ENCODE results near the gene CDK11B.

Gene CDK11B

DNA sequence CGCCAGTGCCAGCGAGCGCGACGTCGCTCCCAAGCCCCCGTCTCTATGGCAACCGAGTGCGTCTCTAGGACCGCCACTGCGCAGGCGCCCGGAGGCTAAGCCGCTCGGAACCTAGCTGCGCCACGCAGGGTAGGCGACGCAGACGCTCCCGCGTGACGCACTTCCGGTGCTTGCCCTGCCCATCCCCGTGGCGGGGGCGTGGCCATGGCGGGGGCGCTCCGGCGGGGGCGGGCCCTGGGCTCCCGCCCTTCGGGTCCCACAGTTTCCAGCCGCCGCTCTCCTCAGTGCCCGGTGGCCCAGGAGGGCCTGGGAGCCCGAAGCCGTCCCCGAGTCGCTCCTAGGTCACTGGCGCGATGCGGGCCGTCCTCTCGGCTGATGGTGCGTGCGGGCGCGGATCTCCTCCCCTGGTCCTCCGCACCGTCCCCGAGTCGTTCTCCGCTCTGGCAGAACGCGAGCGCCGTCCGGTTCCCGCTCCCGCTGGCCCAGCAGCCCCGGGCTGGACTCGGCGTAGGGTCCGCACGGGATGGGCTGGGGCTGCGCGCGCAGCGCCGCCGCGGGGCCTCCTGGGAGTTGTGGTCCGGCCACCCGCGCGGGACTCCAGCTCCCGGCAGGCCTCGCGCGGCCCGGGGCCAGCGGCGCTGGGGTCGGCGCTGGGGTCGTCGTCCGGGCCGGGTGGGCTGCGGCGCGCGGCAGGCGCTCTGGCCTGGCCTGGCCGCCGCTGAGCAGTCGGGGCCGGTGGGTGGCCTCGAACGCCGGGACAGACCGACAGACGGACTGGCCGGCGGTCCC lies 43.4 kb downstream of the CDK11B start, which contains the start of gene MIB2:
Gene MIB2, plus strand, starts transcription at position 245 of the 789 bp plus-strand sequence. CDS start 7,953 bp downstream, outside the sequence.
- peak; percentile 94 for DNase-seq (ENCODE audit: low read depth)

GRCh38 chr1:1614954-1615255 lies 43.9 kb downstream of the CDK11B start:
- no peak for DNase-seq (ENCODE audit: low read depth)

GRCh38 chr1:1614204-1614953 lies 44.4 kb downstream of the CDK11B start:
- DNase-seq (ENCODE audit: low read depth), result peak; percentile 12

DNA sequence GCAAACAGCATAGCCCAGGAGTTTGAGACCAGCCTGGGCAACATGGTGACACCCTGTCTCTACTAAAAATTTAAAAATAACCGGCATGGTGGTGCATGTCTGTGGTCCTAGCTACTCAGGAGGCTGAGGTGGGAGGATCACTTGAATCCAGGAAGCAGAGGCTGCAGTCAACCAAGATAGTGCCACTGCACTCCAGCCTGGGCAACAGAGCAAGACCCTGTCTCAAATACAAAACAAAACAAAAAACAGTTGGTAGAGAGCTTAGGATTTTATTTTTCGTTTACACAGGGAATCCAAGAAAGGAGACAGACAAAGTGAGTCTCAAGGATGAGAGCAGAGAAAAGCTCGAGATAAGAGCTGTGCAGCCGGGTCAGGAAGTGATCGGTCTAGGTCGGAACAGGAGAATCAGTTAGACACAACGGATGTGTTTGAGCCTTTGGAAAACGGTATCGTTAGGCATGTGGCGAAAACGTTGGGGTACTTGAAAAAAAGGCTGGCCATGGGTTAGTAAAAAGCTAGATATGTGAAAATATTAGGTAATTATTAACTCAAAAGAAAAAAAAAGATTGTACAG lies 45.2 kb downstream of the CDK11B start:
- DNase-seq (ENCODE audit: low read depth), result no peak

- DNase-seq (ENCODE audit: low read depth), result no peak
Measured at GRCh38 chr1:1612104-1612400, 46.8 kb downstream of the CDK11B start.

DNA sequence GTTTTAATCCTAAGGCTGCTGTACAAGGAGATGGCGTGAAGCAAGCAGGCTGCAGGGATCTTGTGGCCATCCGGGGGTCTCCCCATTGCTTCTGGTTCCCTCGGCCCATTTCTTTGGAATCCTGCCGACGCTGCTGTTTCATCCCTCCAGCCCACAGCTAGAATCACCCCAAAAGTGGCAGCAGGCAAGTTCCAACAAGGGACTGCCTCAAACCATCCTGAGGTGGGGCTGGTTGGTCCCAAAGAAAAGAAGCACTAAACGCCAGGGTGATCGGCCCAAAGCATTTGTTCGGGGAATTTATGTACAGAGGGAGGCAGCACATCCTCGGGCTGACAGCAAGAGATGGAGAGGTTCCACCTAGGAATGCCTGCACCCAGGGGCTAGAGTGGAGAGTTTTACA lies 48.0 kb downstream of the CDK11B start:
- no peak for DNase-seq (ENCODE audit: low read depth)

DNA sequence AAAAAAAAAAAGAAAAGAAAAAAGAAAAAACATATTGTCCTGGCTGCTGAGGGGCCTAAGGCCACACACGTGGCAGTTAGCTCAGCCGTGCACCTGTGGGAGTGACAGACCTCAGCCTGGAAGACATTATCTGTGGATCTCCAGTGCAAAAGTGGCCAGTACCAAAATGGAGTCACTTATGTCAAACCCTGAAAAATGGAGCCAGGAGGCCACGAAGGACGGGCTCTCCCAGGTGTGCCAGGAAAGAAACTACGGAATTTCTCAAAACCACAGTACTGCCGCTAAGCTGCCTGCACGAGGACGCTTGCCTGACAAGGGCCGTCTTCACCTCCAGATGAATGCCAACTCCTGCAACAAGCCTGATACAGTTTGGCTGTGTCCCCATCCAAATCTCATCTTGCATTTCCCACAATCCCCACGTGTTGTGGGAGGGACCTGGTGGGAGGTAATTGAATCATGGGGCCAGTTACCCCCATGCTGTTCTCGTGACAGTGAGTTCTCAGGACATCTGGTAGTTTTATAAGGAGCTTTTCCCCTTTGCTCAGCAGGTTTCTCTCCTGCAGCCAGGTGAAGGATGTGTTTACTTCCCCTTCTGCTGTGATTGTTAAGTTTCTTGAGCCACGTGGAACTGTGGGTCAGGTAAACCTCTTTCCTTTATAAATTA lies 48.9 kb downstream of the CDK11B start:
- DNase-seq (ENCODE audit: low read depth), result no peak

DNA sequence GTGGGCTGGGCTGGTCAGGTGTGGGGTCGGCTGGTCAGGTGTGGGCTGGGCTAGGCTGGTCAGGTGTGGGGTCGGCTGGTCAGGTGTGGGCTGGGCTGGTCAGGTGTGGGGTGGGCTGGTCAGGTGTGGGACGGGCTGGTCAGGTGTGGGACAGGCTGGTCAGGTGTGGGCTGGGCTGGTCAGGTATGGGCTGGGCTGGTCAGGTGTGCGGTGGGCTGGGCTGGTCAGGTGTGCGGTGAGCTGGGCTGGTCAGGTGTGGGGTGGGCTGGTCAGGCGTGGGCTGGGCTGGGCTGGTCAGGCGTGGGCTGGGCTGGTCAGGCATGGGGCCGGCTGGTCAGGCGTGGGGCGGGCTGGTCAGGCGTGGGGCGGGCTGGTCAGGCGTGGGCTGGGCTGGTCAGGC lies 52.6 kb downstream of the CDK11B start:
- DNase-seq (ENCODE audit: low read depth), result no peak

GRCh38 chr1:1605724-1606123 lies 53.1 kb downstream of the CDK11B start:
- no peak for DNase-seq (ENCODE audit: low read depth)

- DNase-seq (ENCODE audit: low read depth), result no peak
Measured at GRCh38 chr1:1605034-1605591, 53.7 kb downstream of the CDK11B start.

DNA sequence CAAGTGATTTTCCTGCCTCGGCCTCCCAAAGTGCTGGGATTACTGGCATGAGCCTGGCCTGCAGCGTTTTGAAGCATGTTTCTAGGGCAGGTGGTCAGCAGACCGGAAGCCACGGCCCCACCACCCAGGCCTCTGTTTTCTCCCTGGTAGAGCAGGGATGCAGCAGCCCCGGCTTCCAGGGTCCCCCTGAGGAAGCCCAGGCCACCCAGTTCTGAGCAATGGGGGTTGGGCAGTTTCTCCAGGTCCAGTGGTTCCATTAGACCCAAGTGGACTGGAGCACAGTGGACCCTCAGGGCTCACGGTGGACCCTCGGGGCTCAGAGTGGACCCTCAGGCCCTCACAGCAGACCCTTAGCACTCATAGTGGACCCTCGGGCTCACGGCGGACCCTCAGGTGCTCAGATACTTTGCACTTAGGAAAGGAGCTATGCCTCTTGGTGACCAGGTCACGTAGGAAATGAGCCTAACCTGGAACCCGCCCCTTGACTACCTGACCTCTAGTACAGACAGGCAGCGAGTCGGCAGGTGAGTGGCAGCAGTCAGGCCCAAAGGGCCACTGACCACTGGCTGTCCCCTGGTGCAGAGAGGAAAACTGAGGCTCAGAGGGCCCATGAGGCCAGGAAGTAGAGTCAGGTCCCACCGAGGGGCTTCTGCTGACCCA lies 54.3 kb downstream of the CDK11B start:
- DNase-seq (ENCODE audit: low read depth), result no peak

DNA sequence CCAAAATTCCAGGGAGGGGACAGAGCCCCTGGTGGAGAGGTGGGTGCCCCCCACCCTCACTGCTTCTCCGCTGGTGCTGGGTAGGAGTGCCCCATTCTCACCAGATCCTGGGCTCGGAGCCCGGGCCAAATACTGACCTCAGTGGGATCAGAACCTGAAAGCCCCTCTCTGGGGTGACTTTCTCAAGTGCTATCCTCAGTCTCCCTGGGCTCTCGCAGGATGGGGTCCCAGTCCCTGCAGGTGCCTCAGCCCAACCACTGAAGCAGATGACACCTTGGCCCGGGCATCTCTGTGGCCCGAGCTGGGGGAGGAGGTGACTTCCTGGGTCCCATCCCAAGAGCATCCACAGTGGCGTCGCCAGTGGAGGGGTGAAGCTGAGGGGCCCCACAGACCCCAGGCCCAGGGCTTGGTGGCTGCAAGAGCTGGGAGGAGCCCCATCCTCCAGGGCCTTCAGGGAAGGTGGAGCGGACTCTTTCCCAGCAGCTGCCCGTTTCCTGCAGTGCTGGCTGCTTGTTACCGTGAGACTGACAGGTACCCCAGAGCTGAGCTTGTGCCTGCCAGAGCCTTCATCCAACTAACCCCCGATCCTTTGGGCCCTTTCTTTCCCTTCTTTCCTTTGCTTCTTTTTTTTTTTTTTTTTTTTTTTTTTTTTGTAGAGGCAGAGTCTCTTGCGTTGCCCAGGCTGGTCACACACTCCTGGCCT lies 55.0 kb downstream of the CDK11B start:
- DNase-seq (ENCODE audit: low read depth), result no peak

DNA sequence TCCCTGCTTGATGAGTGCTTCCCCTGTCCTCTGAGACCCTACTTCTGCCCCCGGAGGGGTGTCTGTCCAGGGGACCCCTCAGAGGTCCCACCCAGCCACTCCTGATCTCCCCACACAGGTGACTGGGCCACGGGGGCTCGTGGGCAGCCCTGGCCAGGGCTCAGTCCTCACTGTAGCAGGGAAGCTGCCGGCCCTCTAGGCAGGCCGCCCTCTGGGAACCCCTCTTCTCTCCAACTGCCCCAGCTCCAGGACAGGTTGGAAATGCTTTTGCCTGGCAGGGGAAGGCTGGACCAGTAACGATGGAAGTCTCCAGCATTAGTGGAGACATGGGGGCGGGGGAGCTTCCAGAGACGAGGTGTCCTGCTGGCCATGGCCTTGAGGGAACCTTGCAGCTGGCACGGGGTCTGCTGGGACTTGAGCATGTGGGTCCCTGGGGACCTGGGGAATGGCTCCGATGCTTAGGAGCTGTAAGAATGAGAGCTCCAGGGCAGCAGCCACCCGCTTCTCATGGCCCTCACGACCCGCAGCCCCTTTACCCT lies 55.8 kb downstream of the CDK11B start:
- DNase-seq (ENCODE audit: low read depth), result no peak

DNA sequence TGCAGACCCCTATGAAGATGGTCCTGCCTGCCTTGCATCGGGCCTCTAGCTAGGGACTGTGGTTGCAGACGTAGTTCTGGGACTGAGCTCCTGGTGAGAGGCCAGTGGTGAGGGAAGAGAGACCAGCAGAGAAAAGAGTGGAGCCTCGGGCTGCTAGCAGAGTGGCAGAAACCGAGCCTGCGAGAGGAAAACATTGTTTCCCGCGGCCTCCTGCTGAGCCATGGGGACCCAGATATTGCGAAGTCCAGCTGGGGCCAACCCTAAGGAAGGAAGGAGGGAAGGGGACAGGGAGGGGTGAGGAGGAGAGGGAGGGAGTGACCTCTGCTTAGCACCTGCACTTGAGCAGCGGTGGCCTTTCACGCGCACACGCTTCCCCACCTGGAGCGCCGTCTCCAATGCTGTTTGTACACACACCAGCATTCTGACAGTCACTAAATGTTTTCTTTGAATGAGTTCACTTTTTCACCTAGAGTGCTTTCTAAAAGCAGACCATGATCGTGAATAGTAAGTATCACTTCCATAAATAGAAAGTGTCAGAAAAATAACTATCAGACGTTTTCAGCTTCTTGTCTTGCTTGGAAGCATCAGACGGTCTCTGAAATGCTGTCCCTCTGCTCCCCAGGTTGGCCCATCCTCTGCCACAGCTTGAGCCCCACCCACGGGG lies 56.4 kb downstream of the CDK11B start:
- no peak for DNase-seq (ENCODE audit: low read depth)

DNA sequence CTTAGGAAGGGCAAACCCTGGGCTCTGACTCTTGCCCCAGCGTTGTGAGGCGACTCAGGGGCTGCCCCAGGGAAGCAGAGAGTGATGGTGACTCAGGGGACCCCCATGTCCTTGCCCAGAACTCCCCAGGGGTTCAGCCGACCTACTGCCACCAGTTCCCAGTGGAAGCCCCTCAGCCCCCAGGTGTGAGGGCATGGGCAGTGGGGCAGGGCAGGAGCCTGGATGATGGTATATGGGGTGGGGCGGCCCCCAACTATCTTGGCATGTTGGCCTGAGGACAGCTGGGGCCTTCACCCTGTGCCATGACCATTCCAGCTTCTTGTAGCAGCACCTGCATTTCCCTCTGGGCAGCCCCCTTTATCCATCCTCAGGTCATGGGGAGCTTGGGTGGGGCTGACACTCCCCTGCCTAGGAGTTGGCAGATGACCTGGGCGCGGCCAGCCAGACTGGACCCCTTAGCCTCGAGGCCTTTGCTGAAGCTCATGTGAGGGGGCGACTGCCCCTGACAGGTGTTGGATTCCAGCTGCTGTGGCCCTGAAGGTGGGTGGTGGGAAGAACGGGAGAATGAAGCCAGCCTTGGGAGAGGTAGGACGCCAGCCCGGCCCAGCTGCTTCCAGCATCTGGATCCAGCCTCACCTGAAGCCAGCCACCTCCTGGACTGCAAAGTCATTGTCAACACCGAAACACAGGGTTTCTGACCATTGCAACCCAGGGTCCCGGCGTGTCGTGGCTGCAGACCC lies 57.1 kb downstream of the CDK11B start:
- no peak for DNase-seq (ENCODE audit: low read depth)

GRCh38 chr1:1600861-1601563 lies 57.8 kb downstream of the CDK11B start:
- DNase-seq (ENCODE audit: low read depth), result no peak

- DNase-seq (ENCODE audit: low read depth), result no peak
Measured at GRCh38 chr1:1599935-1600860, 58.6 kb downstream of the CDK11B start, which contains the start of gene FNDC10. Gene FNDC10, minus strand, starts transcription at chr1:1600135. Its CDS starts 120 bp downstream, at chr1:1600015.
